GM19023 (cell line): ENCODE results near the gene IQCB1.
"Not testable (repeated sequence)": the region's sequence is repeated elsewhere in the genome, so short reads cannot be mapped to it uniquely, and the experiment has no call there.

Experiments
- ATAC-seq: cut with Tn5 transposase; IDR thresholded peaks from one replicate; pipeline ENCODE4 v1.9.1; 2021; ENCODE audit warnings: mild to moderate bottlenecking, moderate library complexity; ENCODE audit not compliant: unreplicated experiment

Gene IQCB1

DNA sequence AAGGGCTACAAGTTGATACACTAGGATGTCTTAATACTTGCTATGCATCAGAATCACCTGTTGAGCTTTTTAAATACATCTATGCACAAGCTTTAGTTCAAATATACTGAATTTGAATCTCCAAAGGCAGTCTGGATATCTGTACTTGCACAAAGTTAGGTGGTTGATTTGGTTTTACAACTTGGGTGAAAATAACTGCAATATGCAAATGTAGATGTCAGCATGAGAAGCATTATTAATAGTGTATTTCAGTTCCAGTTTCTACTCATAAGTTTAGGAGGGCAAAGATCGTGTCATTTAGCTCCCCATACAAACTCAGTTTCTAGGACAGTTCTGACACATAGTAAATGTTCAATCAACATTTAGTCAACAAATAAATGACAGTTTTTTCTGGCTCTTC lies 25.6 kb downstream of the IQCB1 start:
- peak; percentile 96 for ATAC-seq

DNA sequence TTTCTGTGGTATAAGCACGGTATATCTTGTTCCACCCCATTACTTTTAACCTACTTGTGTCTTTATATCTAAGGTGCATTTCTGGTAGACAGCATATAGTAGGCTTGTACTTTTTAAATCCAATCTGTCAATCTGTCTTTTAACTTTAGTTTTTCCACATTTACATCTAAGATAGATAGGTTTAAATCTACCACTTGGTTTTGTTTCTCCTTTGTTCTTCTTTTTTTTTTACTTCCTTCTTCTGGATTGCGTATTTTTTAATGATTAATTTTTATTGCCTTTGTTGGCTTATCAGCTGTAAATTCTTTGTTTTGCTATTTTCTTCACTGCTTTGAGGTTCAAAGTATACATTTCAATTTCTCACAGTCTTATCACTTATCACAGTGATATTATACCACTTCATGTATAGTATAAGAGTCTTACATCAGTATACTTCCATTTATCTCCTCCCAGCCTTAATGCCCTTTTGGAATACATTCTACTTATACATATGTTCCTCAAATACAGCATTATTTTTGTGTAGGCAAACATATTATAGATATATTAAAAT lies 31.0 kb downstream of the IQCB1 start:
- no peak for ATAC-seq

DNA sequence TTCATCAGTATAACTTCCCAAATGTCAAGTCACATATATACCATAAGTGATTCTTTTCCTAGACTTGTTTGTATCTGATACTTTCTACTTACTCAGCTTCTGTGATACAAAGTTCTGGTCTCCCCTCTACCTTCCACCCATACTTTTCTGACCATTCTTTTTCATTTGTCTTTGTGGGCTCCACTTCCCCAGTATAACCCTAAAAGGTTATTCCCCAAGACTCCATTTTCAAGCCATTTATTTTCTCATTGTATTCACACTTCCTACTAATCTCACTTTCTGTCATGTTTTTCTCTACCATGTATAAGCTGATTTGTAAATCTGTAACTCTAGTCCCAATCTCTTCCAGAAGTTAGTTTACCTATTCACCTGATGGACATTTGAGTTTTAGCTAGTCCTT lies 34.0 kb downstream of the IQCB1 start:
- ATAC-seq, result no peak

DNA sequence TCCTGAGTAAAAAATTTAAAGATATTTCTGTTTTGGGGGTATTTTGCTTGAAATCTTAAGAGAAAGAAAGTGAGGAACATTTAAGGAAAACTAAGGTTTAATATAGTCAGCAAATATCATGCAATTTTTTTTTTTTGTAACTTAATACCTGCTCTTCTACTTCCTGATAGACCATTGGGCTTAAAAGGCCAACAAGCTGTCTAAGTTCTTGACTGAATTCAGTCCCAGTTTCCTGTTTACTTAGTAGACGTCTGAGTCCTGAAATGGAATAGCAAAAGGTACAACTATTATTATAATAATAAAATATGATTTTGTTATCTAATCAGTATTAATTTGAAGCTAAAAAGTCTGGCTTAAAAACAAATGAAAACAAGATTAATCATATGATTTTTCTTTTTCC lies 37.9 kb downstream of the IQCB1 start:
- ATAC-seq, result no peak

DNA sequence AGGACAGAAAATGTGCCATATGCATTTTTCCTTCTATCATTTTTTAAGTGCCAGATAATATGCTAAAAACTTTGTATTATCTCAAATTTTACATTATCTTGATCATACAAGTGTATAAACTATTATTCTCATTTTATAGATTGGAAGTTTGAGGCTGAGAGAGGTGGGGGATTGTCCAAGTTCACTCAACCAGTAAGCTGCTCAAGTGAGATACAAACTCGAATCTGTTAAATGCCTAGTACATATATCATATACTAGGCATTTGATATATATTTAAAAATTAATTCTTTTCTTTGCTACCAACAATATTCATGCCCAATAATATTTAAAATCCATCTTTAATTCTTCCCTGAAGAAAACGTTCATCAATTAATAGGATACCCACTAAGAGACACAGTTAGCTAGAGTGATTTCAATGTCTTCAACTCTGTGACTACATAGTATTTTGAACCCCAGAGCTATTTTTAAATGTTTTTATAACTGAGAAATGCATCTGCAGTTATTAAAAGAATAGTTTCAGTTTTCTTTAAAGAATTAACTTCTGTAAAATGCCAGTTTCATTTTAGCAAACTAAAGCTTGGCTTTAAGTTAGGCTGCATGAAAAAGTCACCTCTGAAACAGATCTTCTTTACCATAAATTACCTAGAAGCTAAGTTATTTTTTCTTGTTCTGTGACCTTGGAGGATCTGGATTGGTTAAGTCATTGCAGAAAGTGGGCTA lies 40.4 kb downstream of the IQCB1 start:
- no peak for ATAC-seq

DNA sequence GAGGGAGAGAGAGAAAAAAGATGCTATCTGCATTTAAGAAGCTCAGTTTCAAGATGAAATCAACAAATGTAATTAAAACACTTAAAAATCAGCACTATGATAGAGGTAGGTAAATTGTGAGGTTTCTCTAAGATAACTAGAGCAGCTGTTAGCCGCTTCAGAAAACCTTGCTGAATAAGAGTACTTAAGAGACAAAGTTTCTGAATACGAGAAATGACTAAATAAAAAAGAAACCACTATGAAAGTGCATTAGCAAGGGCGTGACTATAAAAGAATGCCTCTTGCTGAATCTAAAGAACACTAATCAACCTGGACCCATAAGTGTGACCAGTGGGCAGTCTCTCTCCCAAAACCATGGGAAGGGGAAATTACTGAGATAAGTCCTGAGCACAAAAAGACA lies 41.8 kb downstream of the IQCB1 start:
- ATAC-seq, result peak; percentile 82

DNA sequence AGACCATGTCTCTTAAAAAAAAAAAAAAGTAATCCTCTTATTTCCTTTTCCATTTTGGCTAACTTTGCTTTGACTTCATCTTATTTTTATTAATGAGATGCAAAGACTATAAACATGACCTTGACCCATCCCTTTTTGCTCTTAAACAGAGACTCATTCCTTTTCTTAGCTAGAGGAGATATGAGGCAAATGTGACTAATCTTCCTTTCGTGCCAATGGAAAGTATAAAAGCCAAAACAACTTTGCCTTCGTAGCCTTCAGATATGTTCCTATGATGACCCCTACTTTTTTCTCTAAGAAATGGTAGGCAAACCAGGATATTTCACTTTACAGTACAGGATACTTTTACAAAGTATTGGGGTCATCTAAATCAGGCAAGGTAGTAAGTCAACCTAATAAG lies 48.4 kb downstream of the IQCB1 start:
- no peak for ATAC-seq

DNA sequence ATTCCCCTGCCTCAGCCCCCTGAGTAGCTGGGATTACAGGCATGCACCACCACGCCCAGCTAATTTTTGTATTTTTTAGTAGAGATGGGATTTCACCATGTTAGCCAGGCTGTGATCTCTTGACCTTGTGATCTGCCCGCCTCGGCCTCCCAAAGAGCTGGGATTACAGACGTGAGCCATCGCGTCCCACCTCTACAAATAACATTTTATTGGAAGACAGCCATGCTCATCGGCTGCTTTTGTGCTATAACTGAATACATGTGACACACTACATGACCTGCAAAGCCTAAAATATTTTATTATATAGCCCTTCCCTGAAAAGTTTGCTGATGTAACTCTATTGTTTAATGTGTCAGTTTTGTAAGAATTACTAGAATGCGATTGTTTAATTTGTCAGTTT lies 52.1 kb downstream of the IQCB1 start:
- not testable (repeated sequence) for ATAC-seq

DNA sequence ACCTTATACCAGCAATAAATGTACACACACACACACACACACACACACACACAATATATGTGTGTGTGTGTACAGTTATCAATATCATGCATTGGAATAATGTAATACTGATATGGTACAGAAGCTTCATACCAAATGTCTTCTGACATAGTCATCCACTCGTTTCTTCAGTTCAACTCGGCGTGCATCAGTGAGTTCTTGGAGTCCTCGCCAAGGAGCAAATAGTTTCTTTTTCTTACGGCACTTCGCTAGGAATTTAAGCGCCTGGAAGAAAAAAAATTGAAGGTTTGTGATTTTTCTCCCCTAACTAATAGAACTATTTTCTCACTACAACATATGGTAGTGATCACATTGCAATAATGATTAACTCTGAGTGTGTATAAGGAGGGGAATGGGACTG lies 53.2 kb downstream of the IQCB1 start:
- ATAC-seq, result no peak

DNA sequence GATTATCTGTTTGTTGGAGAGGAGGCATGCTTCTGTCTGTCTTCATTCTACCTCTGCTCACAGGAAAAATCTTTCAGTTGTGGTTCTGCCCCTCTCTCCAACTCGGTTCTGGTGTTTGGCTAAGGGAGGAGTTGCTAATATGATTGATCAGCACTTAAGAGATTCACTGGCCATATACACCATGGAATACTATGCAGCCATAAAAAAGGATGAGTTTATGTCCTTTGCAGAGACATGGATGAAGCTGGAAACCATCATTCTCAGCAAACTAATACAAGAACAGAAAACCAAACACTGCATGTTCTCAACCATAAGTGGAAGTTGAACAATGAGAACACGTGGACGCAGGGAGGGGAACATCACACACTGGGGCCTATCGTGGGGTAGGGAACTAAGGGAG lies 59.8 kb downstream of the IQCB1 start:
- ATAC-seq, result not testable (repeated sequence)

DNA sequence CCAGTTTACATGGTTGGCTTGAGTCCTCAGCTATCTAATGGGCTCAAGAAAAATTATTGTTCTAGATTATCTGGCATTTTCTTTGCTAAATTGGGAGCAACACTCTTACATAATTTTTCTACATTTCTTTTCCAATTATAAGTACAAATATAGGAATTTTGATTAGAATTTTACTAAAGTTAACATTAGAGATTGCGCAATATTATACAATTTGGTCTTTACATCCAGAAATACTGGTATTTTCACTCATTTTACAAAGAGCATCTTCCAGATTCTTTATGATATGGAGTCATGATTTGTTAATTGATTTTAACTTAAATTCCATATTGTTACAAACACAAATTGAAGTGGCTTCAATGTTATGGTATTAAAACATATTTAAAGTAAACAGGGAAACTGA lies 65.6 kb downstream of the IQCB1 start:
- ATAC-seq, result no peak

DNA sequence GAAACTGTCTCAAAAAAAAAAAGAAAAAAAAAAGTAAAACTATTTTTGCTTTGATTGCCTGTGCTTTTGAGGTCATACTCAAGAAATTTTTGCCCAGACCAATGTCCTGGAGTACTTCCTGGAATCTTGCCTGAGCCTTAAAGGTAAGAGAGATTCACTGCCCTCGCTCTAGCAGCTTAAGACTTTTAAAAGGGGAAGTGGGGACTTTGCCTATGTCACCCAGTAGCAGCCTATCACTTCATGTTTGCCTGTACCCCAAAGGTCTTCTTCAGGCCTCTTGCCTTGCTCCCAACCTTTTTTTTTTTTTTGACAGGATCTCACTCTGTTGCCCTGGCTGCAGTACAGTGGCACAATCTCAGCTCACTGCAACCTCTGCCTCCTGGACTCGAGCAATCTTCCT lies 66.4 kb downstream of the IQCB1 start:
- ATAC-seq, result no peak

DNA sequence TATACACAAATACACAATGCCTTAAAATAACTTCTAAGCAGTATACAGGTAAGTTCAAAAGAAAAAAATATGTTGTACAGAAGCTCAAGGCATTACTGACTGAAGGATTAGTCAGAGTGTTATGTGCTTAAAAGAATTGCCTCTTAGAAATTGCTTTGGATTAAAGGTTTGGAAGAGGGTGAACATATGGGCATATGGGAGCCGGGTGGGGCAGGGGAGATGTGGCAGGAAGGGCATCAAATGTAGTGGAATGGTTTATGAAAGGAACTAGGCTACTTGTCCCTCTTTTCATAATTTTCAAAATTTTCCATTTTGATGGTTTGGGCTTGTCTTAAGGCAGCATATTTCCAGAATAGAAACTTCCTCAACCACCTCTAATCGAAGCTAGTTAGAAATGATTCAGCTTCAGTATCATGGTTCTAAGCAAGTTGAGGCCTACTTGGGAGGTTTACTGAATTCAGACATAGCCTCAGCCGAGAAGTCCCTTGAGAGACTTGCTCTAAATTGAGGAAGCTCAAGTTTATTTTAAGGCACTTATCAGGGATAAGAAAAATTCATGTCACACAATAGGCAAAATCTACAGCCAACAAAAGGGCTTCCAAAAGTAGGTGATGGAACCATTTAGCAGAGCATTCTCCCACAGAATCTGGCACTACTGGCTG lies 75.2 kb downstream of the IQCB1 start:
- ATAC-seq, result no peak

DNA sequence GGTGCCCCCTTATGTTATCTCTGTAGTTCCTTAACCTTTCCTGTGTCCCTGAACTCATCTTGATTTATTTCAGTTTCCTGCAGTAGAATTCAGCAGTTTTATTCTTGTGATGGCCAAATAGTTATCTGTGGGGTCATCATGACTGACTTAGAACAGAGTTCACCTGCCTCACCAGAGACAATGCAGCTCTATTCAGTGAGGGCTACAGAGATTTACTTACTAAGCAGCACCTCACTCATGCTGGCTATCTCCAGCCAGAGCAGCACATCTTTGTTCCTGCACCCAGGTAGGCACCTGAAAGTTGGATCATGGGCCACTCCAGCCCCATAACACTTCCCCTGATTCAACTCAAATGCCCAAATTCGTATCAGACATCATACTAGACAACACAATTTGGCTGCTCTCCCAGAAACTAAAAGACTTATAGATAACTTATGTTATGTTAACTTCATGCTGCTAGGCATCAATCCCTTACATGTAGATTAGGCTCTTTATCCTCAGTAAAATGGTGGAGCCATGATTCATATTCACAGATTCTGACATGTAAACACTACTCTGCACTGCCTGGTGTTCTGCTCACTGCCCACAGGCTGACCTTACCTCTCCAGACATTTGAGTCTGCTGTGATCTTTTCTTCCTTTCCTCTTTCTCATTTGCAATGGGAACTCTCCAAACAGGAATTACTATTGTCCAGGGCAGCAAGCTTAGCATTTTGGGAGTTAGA lies 76.0 kb downstream of the IQCB1 start:
- ATAC-seq, result no peak

DNA sequence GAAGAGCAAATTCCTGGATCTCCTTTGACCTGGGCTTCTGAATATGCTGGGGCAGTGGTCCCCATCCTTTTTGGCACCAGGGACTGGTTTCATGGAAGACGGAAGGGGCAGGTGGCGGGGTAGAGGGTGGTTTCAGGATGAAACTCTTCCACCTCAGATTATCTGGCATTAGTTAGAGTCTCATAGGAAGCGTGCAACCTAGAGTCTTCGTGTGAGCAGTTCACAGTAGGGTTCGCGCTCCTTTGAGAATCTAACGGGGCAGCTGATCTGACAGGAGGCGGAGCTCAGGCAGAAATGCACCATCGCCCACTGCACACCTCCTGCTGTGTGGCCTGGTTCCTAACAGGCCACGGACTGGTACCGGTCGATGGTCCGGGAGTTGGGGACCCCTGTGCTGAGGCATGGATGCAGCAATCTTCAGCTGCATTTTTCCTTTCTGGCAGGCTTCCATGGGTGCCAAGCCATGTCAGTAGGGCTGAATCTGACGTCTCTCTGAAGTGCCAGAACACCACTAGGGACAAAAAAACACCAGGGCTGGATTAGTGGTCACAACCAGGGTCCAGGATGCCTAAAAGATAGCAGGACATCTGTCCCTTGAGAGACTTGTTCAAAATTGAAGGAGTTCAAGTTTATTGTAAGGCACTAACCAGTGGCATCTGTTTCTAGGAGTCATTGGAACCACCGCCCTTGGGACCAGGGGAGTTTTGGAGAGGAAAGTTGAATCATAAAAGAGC lies 76.9 kb downstream of the IQCB1 start:
- ATAC-seq, result no peak

DNA sequence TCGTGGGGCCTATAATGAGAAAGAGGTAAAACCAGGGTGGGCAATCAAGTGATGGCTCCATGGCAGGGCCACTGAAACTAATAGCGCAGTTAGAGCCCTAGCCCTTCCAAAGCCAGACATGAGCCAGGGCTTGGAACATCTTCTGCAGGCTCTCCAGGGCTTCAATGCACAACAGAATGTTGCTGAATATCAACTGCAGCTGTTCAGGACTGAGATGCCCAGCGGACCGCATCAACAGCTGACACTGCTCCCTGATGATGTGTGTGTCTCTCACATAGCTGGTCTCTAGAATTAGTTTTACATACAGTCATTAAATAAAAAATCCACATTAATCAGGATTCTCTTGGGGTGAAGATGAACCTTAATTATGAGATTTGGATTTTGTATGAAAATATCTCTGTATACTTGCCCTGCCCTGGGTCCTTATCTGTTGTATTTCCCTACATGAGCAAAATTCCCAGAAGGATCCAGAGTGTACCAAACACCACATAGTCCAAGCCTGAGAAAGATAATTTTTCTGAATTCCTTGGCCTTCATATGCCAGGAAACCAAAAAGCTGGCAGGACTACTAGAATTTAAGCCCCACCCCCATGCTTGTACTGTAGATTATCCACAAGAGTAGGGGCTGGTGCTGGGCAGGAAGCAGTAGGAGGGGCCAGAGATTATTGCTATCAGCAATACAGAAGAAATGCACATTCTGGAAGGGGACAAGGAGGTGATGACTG lies 77.6 kb downstream of the IQCB1 start:
- ATAC-seq, result no peak

DNA sequence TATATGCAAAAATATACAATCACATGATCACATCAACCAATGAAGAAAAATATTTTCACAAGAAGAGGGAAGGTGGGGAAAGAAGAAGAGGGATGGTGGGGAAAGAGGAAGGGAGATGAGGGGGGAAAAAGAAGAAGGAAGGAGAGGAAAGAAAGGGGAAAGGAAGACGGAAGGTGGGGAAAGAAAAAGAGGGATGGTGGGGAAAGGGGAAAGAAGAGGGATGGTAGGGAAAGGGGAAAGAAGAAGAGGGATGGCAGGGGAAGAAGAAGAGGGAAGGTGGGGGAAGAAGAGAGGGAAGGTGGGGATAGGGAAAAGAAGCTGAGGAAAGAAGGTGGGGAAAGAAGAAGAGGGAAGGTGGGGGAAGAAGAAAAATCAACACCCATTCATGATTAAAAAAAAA lies 82.1 kb downstream of the IQCB1 start:
- no peak for ATAC-seq

DNA sequence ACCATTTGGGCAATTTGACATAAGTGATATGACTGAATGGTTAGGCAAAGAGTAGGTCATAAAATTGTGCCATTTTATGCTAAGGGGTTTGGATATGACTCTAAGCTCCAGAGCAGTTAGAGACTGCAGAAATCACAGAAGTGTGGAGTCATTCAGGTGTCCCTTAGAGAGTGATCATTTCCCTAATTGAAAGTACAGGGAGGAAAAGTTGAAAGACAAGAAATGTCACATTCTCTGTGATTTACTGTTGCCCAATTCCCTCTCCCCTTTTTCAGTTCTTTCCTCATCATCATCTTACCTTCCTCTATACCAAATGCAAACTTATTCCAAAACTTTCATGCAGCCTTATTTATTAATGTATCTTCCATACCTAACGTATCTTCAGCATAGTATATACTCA lies 82.6 kb downstream of the IQCB1 start:
- no peak for ATAC-seq

DNA sequence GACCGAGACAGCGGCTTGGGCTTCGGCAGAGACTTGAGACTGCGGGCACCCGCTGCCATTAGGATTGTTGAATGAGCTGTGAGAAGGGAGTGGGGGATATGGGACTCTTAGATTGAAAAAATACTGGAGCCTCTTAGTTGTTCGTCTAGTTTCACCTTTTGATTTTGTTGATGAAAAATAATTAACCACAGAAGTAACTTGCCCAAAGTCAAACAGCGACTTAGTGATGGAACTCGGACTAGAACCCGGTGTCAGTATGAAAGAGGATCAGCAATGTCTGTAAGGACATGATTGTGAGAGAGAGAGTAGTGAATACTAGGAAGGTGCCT lies 84.8 kb downstream of the IQCB1 start:
- no peak for ATAC-seq

DNA sequence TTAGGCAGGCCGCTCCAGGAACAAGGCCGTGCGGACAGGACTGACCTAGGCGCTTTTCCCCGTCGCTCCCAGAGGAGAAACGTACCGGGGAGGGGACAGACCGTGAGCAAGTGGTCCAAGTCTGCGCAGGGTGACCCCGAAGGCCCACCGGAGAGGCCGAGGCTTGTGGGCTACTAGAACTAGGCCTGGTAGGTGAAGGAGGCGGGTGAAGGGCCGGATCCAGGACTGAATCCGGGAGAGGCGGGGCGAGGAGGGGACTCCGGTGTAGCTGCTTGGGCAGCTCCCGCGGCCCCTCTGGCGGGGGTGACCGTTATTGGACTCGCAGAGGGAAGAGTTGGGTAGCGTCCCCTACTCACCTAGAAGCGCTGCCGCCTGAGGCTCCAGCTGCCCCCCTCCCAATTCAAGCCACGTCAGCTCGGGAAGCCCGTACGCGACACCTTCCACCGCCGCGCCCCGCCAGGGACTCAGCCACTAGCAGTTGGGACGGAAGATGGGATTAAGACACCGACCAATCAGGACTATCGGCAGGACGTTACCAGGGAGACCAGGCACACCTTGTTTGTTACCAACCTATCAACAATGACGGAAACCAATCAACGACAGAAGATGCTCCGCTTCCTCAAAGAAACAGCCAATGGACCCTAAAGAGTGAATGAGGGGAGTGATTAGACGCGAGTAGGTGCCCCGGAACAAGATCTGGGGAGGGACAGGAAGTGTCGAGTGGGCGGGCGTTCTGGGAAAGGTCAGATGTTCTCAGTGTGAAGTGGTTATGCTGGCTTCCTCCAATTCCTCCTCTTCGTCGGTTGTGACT lies 85.4 kb downstream of the IQCB1 start, which contains the start of gene GOLGB1:
GOLGB1 (minus strand) TSS at position 466 of the 811 bp plus-strand sequence. CDS start 18,770 bp downstream, outside the sequence.
- ATAC-seq, result peak; percentile 98
